Hepatocyte (in vitro differentiated cells): ENCODE results near the gene GPALPP1. TPM values are rescaled to one million over a fixed set of nuclear protein-coding genes. Genes with fewer than 3 reads are reported as not detected.

Experiments used
- DNase-seq: peaks from one replicate; pipeline ENCODE4 v3.0.0-alpha.2; 2016; ENCODE audit warnings: low spot score
- H2AFZ ChIP-seq: fragments of 200-600 bp; sonication (generic); 2 replicates; pipeline ENCODE4 v1.6.0; 2016; ENCODE audit warnings: antibody characterized with exemption, mild to moderate bottlenecking
- H3K27ac ChIP-seq: fragments of 200-600 bp; sonication (generic); 2 replicates; pipeline ENCODE4 v1.5.1; 2016; ENCODE audit warnings: mild to moderate bottlenecking
- H3K27me3 ChIP-seq: fragments of 200-600 bp; sonication (generic); 2 replicates; pipeline ENCODE4 v1.6.1; 2016
- H3K36me3 ChIP-seq: fragments of 200-600 bp; sonication (generic); replicated peaks from 2 replicates; pipeline ENCODE4 v1.5.1; 2016; ENCODE audit warnings: low read depth; ENCODE audit not compliant: insufficient read depth
- H3K4me1 ChIP-seq: fragments of 200-600 bp; sonication (generic); 2 replicates; pipeline ENCODE4 v1.5.1; 2016; ENCODE audit warnings: mild to moderate bottlenecking, moderate library complexity; ENCODE audit not compliant: insufficient read depth
- H3K4me2 ChIP-seq: fragments of 200-600 bp; sonication (generic); 2 replicates; pipeline ENCODE4 v1.6.0; 2016
- H3K4me3 ChIP-seq: fragments of 200-600 bp; sonication (generic); 2 replicates; pipeline ENCODE4 v1.5.1; 2016; ENCODE audit warnings: mild to moderate bottlenecking
- H3K79me2 ChIP-seq: fragments of 200-600 bp; sonication (generic); 2 replicates; pipeline ENCODE4 v1.6.0; 2017; ENCODE audit warnings: mild to moderate bottlenecking
- H3K9me2 ChIP-seq: fragments of 200-600 bp; sonication (generic); replicated peaks from 2 replicates; pipeline ENCODE4 v1.6.0; 2017; ENCODE audit warnings: mild to moderate bottlenecking; ENCODE audit not compliant: insufficient read depth
- H3K9me3 ChIP-seq: fragments of 200-600 bp; sonication (generic); 2 replicates; pipeline ENCODE4 v1.5.1; 2016; ENCODE audit warnings: low read depth, mild to moderate bottlenecking
- H4K20me1 ChIP-seq: fragments of 200-600 bp; sonication (generic); 2 replicates; pipeline ENCODE4 v1.6.0; 2016; ENCODE audit warnings: mild to moderate bottlenecking; ENCODE audit not compliant: insufficient read depth, poor library complexity, severe bottlenecking
- CTCF ChIP-seq: fragments of 200-600 bp; sonication (generic); IDR thresholded peaks from 2 replicates; pipeline ENCODE4 v1.5.1; 2016; ENCODE audit warnings: antibody characterized with exemption, mild to moderate bottlenecking; ENCODE audit not compliant: poor library complexity
- EZH2 ChIP-seq: fragments of 200-600 bp; sonication (generic); IDR thresholded peaks from 2 replicates; pipeline ENCODE4 v1.6.1; 2016; ENCODE audit warnings: antibody characterized with exemption, mild to moderate bottlenecking, borderline replicate concordance
- EZH2phosphoT487 ChIP-seq: fragments of 200-600 bp; sonication (generic); IDR thresholded peaks from one replicate; pipeline ENCODE4 v1.6.1; 2018; ENCODE audit warnings: antibody characterized with exemption, mild to moderate bottlenecking, low read depth, moderate library complexity; ENCODE audit not compliant: unreplicated experiment, severe bottlenecking
- WGBS: methylation state at CpG from one replicate; pipeline ENCODE4 v1.1.6; 2016; ENCODE audit warnings: low lambda C conversion rate; ENCODE audit errors: missing lambda C conversion rate; 5-methylcytosine and 5-hydroxymethylcytosine counted together
- polyA plus RNA-seq: library from polyadenylated mRNA; unstranded; fragments of >200 nt; fragmentation: Nextera tagmentation; extraction: Ambion mirVana; gene quantifications from 2 replicates; pipeline ENCODE4 v1.2.1, GENCODE V29; 2016
- total RNA-seq: library from RNA; depleted of rRNA; stranded (reverse); fragments of >200 nt; gene quantifications from 2 replicates; pipeline ENCODE4 v1.2.3, GENCODE V29; 2014

Gene GPALPP1
- total and polyA plus RNA-seq, 2 experiments from 2014 or later, result 11.4 to 32.1 TPM

GRCh38 chr13:44954224-44954623, 35.1 kb upstream of the GPALPP1 start:
- no peak overlapping the region for H3K4me3 ChIP-seq
- no peaks in the 10 kb centered on the region for H4K20me1 ChIP-seq
- H3K27me3 ChIP-seq, result no peaks in the 10 kb centered on the region
- no peak for TF ChIP-seq EZH2
- TF ChIP-seq CTCF, result no peak
- TF ChIP-seq EZH2phosphoT487, result no peak
- no peaks in the 10 kb centered on the region for H3K9me2 ChIP-seq
- H3K9me3 ChIP-seq, result no peaks in the 10 kb centered on the region
- no peaks in the 10 kb centered on the region for H3K79me2 ChIP-seq
- no peaks in the 10 kb centered on the region for H3K36me3 ChIP-seq
- no peak for DNase-seq
- no peaks in the 10 kb centered on the region for H3K4me1 ChIP-seq
- WGBS, result 79% methylated on average over 7 of the region's 7 CpGs
- no peak overlapping the region for H3K4me2 ChIP-seq
- H2AFZ ChIP-seq, result no peak overlapping the region
- no peak overlapping the region for H3K27ac ChIP-seq

GRCh38 chr13:44955406-44955805, 33.9 kb upstream of the GPALPP1 start:
- H3K9me3 ChIP-seq, result no peaks in the 10 kb centered on the region
- no peaks in the 10 kb centered on the region for H4K20me1 ChIP-seq
- H3K4me3 ChIP-seq, result no peak overlapping the region
- 85% methylated on average over 3 of the region's 3 CpGs for WGBS
- H3K27ac ChIP-seq, result no peak overlapping the region
- no peak for TF ChIP-seq CTCF
- TF ChIP-seq EZH2, result no peak
- no peak for TF ChIP-seq EZH2phosphoT487
- H3K4me2 ChIP-seq, result no peak overlapping the region
- no peaks in the 10 kb centered on the region for H3K36me3 ChIP-seq
- no peaks in the 10 kb centered on the region for H3K9me2 ChIP-seq
- H3K4me1 ChIP-seq, result no peaks in the 10 kb centered on the region
- no peaks in the 10 kb centered on the region for H3K79me2 ChIP-seq
- DNase-seq, result no peak
- no peaks in the 10 kb centered on the region for H3K27me3 ChIP-seq
- no peak overlapping the region for H2AFZ ChIP-seq

- peaks cover 9% of the 10 kb centered on the region for H3K36me3 ChIP-seq
- 99% methylated on average over 2 of the region's 2 CpGs for WGBS
- TF ChIP-seq EZH2phosphoT487, result no peak
- TF ChIP-seq EZH2, result no peak
- no peak for TF ChIP-seq CTCF
- H2AFZ ChIP-seq, result no peak overlapping the region
- H4K20me1 ChIP-seq, result no peaks in the 10 kb centered on the region
- H3K9me2 ChIP-seq, result no peaks in the 10 kb centered on the region
- H3K27ac ChIP-seq, result no peak overlapping the region
- H3K4me3 ChIP-seq, result no peak overlapping the region
- H3K79me2 ChIP-seq, result no peaks in the 10 kb centered on the region
- DNase-seq, result no peak
- peaks cover 13% of the 10 kb centered on the region for H3K9me3 ChIP-seq
- no peak overlapping the region for H3K4me2 ChIP-seq
- H3K27me3 ChIP-seq, result no peaks in the 10 kb centered on the region
- no peaks in the 10 kb centered on the region for H3K4me1 ChIP-seq
These were observed 27.3 kb upstream of the GPALPP1 start for GRCh38 chr13:44961997-44962396.
